NCI-H2107 treated with DMSO at 0.1 percent for 48 hours (cell line): ENCODE measurements around the gene CST7.
A peak's percentile ranks its signal among the peaks of the same experiment; 100 is the strongest.
"Not testable (repeated sequence)": the region's sequence is repeated elsewhere in the genome, so short reads cannot be mapped to it uniquely, and the experiment has no call there.

Experiments
- DNase-seq: peaks from one replicate; lab custom pipeline; 2025; ENCODE audit not compliant: unreplicated experiment; lab: John Stamatoyannopoulos, UW

CST7 gene

DNA sequence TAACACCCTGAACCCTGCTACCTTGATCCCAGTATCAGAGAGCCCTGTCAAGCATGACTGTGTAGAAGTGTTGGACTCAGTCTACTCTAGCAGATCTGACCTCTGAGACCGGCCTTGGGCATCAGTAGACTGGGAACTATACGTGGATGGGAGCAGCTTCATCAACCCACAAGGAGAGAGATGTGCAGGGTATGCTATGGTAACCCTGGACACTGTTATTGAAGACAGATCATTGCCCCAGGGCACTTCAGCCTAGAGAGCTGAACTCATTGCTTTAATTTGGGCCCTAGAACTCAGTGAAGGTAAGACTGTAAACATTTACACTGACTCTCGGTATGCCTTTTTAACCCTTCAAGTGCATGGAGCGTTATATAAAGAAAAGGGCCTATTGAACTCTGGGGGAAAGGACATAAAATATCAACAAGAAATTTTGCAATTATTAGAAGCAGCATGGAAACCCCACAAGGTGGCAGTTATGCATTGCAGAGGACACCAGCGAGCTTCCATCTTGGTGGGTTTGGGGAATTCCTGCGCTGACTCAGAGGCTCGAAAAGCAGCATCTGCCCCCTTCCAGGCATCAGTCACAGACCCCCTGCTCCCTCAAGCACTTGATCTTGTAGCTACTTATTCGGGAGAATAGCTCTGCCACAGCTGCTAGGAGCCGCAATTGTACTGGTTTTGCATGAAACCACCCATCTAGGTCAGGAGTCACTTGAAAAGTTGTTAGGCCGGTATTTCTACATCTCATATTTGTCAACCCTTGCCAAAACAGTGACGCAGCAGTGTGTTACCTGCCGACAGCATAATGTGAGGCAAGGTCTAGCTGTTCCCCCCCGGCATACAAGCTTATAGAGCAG is 19.0 kb upstream of the CST7 start:
- peak; percentile 8 for DNase-seq

DNA sequence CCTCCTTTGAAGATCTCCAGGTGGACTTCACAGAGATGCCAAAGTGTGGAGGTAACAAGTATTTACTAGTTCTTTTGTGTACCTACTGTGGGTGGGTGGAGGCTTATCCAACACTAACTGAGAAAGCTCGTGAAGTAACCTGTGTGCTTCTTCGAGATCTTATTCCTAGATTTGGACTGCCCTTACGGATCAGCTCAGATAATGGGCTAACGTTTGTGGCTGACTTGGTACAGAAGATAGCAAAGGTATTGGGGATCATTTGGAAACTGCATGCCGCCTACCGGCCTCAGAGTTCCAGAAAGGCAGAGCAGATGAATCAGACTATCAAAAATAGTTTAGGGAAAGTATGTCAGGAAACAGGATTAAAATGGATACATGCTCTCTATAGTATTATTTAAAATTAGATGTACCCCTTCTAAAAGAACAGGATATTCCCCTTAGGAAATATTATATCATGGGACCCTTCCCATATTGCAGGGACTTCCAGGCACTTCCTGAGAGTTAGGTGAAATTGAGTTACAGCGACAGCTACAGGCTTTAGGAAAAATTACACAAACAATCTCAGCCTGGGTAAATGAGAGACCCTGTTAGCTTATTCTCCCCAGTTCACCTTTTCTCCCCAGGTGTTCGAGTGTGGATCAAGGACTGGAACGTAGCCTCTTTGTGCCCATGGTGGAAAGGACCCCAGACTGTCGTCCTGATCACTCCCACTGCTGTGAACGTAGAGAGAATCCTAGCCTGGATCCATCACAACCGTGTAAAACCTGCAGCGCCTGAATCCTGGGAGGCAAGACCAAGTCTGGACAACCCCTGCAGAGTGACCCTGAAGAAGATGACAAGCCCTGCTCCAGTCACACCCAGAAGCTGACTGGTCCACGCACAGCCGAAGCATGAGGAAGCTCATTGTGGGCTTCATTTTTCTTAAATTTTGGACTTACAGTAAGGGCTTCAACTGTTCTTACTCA is 18.1 kb upstream of the CST7 start:
- DNase-seq = peak; percentile 1

DNA sequence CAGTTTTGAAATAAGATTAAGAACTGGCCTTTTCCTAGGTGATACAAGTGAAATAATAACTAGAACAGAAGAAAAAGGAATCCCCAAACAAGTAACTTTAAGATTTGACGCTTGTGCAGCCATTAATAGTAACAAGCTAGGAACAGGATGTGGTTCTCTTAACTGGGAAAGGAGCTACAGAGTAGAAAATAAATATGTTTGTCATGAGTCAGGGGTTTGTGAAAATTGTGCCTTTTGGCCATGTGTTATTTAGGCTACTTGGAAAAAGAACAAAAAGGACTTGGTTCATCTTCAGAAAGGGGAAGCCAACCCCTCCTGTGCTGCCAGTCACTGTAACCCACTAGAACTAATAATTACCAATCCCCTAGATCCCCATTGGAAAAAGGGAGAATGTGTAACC is 17.2 kb upstream of the CST7 start:
- DNase-seq = not testable (repeated sequence)

DNA sequence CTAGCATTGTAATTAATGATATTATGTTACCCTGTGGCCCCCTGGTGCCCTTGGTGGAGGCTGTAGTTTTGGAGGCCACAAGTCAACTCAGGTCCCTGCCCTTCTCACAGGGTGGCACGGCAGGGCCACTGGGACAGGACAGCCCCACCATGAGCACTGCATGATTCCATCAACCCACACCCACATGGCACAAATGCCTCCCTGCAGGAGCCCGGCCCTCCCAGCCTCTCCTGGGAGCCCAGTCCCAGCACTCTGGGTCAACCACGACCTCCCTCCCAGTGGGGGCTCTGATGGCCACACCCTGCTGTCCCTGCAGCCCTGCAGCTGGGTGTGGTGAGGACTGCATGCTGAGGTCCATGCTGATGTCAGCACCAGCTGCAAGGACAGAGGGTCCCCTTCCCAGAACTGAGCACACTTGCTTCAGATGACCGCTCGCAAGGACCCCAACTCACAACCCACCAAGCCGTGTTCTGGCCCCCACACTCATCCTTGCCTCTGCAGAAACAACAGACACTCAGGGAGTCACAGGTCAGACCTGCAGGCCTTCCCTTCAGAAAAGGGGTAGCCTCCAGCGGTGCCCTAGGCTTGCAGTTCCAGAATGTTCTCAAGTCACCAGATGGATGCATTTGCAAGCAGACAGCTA is 15.7 kb upstream of the CST7 start:
- no peak for DNase-seq

DNA sequence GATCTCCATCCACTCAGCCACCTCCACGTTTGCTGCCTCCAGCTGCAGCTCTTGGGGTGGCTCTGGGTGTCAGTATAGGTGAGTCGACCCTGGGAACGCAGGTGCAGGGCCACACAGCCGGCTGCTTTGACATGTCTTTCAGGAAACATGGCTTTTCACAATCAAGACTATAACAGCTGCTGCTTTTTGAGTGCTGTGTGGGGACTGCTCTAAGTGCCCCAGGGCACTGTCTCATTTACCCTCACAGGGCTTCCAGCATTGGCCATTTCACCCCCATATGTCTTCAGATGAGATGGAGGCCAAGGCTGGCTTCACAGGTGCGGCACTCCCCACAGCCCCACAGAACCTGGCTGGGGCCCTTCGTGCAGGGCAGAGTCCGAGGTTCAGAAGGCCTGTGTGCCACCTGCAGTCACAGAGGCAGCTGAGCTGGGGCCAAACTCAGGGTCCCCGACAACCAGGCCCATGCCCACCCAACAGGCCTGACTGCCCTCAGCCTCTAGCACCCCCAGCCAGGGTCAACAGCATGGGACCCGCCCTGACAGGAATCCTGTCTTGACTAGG is 14.9 kb upstream of the CST7 start:
- DNase-seq = no peak

DNA sequence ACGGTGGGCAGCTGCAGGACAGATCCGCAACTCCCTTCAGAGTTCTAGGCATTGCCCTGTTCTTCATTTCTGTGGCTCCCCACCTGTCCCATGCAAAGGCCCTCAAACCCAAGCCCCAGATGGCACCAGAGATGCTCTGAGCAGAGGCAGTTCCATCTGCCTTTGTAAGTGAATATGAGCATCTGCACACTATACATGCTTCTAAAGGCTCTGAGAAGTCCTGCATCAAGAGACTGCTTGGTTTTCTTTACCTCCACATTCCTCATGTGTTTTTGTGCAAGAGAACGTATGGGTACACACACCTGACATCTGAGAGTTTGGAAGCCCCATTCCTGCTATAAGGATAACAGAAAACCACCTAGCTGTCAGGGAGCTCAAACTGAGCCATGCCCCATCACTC is 14.4 kb upstream of the CST7 start:
- no peak for DNase-seq

DNA sequence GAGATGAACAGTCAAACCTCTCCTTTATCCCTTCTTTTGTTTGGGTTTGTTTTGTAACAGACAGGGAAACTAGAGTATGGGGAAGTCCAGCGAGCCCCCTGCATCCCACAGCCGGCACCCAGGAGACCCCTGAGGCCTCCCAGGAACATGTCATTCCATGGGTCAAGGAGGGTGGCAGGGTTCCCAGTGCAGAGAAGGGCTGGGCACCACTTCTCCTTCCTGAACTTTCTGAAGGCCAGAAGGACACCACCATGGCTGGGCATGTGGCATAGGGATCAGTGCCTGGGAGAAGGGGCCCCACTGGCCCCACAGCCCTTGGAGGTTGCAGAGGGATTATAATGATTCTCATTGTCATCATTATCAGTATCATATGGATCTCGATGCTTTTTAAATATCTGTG is 13.9 kb upstream of the CST7 start:
- DNase-seq = no peak

DNA sequence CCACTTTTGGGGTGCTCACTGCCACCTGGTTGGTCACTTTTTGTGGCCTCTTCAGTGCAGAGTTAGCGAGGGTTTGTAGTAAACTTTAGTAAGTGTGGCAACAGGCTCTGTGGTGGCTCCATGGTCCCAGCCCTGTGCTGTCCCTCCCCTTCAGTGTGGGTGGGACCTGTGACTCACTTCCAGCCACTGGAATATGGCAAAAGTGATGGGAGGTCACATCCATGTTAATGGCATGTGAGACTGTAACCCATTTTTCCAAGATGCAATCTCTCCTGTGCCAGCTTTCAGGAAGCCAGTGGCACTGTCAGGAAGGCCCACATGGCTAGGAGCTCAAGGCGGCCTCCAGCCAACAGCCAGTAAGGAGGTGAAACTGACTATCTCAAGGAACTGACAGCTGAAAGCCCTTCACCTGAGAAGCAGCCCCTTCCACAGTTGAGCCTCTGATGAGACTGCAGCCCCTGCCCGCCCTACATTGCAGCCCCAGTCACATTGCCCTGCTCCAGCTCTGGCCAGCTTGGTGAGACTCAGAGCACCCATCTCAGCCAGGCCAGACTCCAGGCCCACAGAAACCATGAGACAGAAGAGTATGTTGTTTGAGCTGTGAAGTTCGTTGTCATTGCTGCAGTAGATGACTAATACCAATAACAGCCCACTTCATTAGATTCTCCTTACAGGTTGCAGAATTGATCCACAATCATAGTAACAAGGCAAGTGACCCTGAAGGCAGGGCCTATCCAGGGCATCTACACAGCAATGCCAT is 13.1 kb upstream of the CST7 start:
- no peak for DNase-seq

DNA sequence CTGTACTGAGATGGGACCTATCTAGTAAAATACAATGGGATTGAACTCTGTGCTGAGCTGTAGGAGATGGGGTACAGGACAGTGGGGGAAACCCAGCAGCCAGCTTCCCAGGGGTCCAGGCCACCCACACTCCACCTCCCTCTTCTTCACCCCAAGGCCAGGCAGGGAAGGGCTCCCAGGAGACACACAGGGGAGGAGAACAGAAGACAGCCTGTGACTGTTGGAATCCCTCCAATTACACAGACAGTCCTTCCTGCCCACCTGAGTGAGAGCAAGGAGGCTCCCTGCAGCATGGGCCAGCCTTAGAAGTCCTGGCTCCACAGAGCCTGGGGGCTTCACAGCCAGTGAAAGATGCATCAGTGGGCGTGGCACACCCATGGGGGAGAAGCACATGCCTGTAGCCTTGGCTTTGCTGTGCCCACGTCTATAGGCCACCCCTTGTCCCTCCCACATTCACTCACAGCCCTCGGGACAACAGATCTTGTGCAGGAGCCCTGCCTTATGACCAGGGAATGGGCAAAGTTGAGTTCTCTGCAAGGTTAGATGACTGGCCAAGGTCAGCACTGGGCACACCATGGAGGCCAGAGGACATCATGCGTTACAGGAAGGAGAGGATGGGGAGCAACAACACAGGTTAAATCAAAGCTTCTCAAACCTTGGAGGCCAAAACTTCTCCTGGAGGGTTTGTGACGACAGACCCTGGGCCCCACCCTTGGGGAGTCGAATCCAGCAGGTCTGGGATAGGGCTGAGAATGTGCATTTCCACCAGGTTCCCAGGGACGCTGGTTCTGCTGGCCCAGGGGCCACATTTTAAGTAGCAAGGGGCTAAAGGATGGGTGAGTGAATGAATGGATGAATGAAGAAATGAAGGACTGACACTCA is 12.3 kb upstream of the CST7 start:
- no peak for DNase-seq

DNA sequence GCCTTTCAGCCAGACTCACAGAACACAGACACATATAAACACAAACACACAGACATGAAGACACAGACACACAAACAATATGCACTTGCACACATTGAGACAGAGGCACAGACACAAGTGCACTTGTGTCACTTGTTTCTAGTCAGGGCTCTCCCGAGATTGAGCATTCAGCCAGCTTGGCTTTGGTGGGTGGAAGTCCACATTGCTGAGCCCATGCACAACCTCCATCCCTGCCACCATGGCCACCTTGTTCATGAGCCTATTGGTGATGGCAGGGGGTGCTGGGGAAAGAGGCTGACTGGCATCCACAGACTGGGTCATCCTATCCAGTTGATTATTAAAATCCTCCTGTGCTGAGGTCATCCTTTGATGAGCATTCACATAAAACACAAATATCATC is 11.5 kb upstream of the CST7 start:
- no peak for DNase-seq

DNA sequence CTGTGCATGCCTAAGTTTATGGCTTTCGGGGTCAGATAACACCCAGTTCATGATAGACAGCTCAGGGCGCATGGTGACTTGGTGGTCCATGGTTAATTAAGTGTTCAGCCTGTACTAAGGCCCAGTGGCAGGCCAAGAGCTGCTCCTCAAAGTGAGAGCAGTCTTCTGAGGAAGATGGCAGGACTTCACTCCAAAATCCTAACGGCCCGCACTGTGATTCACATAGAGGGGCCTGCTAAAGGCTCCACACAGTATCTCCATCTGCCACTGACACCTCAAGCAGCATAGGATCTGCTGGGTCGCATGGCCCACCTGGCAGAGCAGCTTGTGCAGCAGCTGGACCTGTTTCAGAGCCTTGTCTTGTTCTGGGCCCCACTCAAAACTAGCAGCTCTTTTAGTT is 10.6 kb upstream of the CST7 start:
- no peak for DNase-seq

DNA sequence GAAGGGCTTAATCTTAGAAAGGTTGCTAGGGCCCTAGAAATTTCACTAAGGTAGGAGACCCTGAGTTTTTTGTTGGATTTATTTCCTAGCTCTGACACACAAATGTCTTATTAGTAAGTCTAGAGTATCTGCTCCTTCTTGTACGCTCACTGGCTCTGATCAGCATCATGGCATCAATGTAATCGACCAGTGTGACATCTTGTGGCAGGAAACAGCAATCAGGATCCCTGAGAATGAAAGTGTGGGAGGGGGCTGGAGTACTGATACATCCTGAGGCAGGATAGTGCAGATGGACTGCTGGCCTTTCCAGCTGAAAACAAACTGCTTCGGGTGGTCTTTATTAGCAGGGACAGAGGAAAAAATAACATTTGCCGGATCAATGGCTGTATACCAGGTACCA is 10.0 kb upstream of the CST7 start:
- no peak for DNase-seq

DNA sequence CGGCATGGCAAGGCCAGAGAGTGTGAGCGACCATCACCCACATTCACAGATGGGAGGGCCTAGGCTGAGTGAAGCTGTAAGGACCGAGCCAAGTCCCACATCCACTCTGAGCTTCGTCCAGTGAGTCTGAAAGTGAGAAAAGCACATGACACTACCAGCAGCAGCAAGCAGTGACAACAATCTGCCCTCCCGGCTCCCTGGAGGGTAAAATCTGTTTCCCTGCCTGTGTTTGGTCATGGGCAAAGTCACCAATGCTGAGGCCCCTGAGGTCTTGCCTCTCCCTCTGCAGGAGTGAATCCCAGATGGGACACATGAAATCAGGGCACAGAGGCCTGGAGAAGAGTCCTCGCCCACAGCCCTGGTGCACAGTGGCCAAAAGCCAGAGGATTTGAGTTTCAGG is 6.4 kb upstream of the CST7 start:
- no peak for DNase-seq

DNA sequence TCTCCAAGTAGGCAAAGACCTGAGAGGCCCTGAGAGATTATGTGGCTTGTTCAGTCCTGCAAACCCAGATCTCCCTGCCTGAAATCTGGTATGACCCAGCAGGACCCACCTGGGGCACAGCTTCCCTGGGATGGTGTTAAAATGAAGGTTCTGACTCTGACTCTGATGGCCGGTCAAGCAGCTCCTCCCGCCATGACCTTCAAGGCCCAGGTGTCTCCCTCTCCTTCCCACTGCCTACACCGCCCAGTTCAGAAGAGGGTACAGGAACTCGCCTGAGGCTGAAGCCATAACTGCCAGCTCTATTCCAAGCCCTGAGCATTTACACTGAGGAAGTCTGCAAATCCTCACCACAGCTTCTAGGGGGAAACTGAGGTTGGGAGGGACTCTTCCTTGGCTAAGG is 5.9 kb upstream of the CST7 start:
- DNase-seq = no peak

DNA sequence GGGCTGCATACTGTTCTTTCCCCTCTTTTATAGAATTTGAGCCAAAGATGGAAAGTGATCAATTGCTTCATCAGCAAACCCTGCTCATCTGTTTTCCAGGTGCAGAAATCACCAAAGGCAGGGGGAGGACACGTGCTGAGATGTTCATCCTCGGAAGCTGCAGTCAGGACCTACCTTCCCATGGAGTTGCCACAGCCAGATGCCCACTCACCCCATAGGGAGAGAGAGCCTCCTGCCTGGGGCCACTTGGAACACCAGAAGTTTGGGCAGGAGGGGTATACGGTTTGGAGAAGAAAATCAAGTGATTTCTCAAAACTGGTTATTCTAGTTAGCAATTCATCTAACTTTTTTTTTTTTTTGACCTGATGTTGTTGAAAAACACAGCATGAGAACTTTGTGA is 5.3 kb upstream of the CST7 start:
- no peak for DNase-seq

DNA sequence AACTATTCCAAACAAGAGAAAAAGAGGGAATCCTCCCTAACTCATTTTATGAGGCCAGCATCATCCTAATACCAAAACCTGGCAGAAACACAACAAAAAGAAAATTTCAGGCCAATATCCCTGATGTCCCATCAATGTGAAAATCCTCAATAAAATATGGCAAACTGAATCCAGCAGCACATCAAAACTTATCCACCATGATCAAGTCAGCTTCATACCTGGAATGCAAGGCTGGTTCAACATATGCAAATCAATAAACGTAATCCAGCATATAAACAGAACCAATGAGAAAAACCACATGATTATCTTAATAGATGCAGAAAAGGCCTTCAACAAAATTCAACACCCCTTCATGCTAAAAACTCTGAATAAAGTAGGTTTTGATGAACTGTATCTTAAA is 2.7 kb upstream of the CST7 start:
- DNase-seq = not testable (repeated sequence)

DNA sequence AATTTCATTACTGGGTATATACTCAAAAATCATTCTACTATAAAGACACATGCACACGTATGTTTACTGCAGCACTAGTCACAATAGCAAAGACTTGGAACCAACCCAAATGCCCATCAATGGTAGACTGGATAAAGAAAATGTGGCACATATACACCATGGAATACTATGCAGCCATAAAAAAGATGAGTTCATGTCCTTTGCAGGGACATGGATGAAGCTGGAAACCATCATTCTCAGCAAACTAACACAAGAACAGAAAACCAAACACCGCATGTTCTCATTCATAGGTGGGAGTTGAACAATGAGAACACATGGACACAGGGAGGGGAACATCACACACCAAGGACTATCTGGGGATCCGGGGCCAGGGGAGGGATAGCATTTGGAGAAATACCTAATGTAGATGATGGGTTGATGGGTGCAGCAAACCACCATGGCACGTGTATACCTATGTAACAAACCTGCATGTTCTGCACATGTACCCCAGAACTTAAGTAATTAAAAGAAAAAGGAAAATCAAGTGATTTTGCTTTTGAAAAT is 602 bp upstream of the CST7 start:
- not testable (repeated sequence) for DNase-seq

DNA sequence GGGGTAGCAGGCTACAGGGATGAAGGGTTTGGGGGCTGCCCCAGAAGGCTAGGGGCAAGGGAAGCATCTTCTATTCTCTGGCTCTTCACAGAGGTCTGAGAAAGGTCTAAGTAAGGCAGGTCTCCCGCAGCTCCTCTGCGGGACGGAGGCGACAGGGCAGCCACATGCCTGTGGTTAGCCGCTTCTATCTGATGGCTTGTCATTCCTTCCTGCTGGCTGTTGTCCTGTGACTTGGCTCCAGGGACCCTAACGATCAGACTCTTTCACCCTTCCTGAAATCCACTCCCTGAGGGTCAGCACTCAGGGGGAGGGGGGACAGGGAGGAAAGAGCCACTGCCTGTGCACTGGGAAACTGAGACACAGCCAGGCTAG is 673 bp downstream of the CST7 start:
- no peak for DNase-seq

DNA sequence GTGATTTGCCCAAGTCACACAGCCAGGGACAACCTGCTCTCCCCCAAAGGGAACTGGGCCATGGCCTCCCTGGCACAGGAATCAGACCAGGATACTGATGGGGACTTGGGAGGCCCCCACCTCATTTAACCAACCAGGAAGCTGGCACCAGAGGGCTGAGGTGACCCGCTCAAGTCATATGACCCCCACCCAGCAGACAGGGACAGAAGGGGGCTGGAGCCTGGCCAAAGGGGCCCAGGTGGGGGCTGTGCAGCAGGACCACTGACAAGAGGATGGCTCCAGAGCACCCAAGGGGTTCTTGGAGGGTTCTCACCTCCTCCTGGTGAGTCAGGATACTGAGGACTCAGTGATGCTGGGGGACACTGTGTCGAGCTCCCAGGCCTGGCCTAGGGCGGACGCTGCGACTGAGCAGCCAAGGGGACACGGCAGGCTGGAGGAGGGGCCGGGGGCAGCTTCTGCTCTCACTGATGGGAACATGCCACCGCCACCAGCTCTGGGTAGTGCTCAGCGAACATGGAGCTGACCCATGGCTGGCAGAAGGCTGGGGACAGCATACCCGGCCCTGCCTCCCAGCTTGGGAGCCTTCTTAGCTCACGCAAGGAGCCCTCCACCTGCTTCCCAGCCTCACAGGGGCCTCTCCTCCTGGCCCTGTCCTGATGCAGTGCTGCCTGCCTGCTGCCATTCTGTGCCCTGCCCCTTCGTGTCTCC is 1.2 kb downstream of the CST7 start:
- DNase-seq = no peak
